H1 (cell line): ENCODE measurements around the gene PI4K2A. TPM values are rescaled to one million over a fixed set of nuclear protein-coding genes. Genes with fewer than 3 reads are reported as not detected.

Experiments used
- BRCA1 ChIP-seq: IDR thresholded peaks from 2 replicates; pipeline ENCODE4 v1.6.1; 2012; ENCODE audit warnings: low read depth, low read length, improper control_type of control experiment
- CBX5 ChIP-seq: fragments of 300-800, 300-1000 bp; sonication (generic); IDR thresholded peaks from 2 replicates; pipeline ENCODE4 v1.7.1; 2016; ENCODE audit warnings: antibody characterized with exemption, low read length, low read depth
- CEBPB ChIP-seq: IDR thresholded peaks from 2 replicates; pipeline ENCODE4 v1.6.1; 2012; ENCODE audit warnings: low read depth, low read length
- CHD1 ChIP-seq: IDR thresholded peaks from 2 replicates; pipeline ENCODE4 v1.6.1; 2012; ENCODE audit warnings: low read depth, low read length, improper control_type of control experiment
- CREB1 ChIP-seq: IDR thresholded peaks from 2 replicates; pipeline ENCODE4 v1.6.1; 2012; ENCODE audit warnings: inconsistent platforms
- JUN ChIP-seq: IDR thresholded peaks from 2 replicates; pipeline ENCODE4 v1.6.1; 2011; ENCODE audit warnings: low read depth, mild to moderate bottlenecking, improper control_type of control experiment, low read length
- KDM4A ChIP-seq: IDR thresholded peaks from one replicate; pipeline ENCODE4 v1.7.1; 2012; ENCODE audit warnings: low read depth, mild to moderate bottlenecking, moderate library complexity, low read length, inconsistent platforms; ENCODE audit not compliant: severe bottlenecking
- MAX ChIP-seq: IDR thresholded peaks from 2 replicates; pipeline ENCODE4 v1.6.1; 2012; ENCODE audit warnings: inconsistent platforms
- POLR2AphosphoS5 ChIP-seq: IDR thresholded peaks from 2 replicates; pipeline ENCODE4 v1.6.1; 2011; ENCODE audit warnings: low read depth, low read length
- POU5F1 ChIP-seq: IDR thresholded peaks from 2 replicates; pipeline ENCODE4 v1.6.1; 2011; ENCODE audit warnings: low read depth, mild to moderate bottlenecking, low read length, moderate library complexity
- RAD21 ChIP-seq, 2 experiments: IDR thresholded peaks in 1 of 2; conservative IDR thresholded peaks in 1 of 2; 2 replicates each; pipeline ENCODE4 v1.6.1; 2011; ENCODE audit warnings: low read depth in 2 of 2, low read length in 2 of 2, improper control_type of control experiment in 1 of 2, inconsistent platforms in 1 of 2, mild to moderate bottlenecking in 1 of 2, moderate library complexity in 1 of 2
- RXRA ChIP-seq: IDR thresholded peaks from 2 replicates; pipeline ENCODE4 v1.6.1; 2011; ENCODE audit warnings: low read depth, mild to moderate bottlenecking, low read length, moderate library complexity; ENCODE audit not compliant: insufficient read depth
- SIN3A ChIP-seq, 2 experiments: IDR thresholded peaks in 1 of 2; conservative IDR thresholded peaks in 1 of 2; 2 replicates each; pipeline ENCODE4 v1.6.1; 2011 to 2012; ENCODE audit warnings: low read length in 2 of 2, improper control_type of control experiment in 1 of 2, low read depth in 1 of 2, mild to moderate bottlenecking in 1 of 2
- SP4 ChIP-seq: IDR thresholded peaks from 2 replicates; pipeline ENCODE4 v1.6.1; 2012; ENCODE audit warnings: low read length, inconsistent platforms
- TAF1 ChIP-seq: IDR thresholded peaks from 2 replicates; pipeline ENCODE4 v1.6.1; 2011; ENCODE audit warnings: mild to moderate bottlenecking, low read depth, low read length
- TAF7 ChIP-seq: optimal IDR thresholded peaks from 2 replicates; pipeline ENCODE3; 2011; ENCODE audit warnings: low read depth, mild to moderate bottlenecking, inconsistent platforms, low read length, moderate library complexity, borderline replicate concordance
- TBP ChIP-seq: IDR thresholded peaks from 2 replicates; pipeline ENCODE4 v1.6.1; 2011; ENCODE audit warnings: low read depth, low read length, improper control_type of control experiment
- YY1 ChIP-seq: IDR thresholded peaks from 2 replicates; pipeline ENCODE4 v1.6.1; 2011; ENCODE audit warnings: low read depth, mild to moderate bottlenecking, low read length
- polyA plus RNA-seq, 7 experiments: library from polyadenylated mRNA; depleted of rRNA in 3 of 7; stranded (reverse) in 5 of 7; unstranded in 2 of 7; fragments of >200 nt in 5 of 7; fragments of 200-250 nt in 2 of 7; gene quantifications; 1 replicate in 5 of 7; 2 replicates in 1 of 7; 4 replicates in 1 of 7; pipeline versions ENCODE4 v1.2.1 to v1.2.3, GENCODE V29; 2011 to 2013; ENCODE audit warnings: missing spikeins in 2 of 7, mixed read lengths in 2 of 7
- total RNA-seq: library from RNA; stranded (reverse); fragmentation: NEBNext Ultra II Directional; extraction: Animal tissue kit (Norgen Biotek cat#: 25700); gene quantifications from 2 replicates; pipeline ENCODE4 v1.2.1, GENCODE V29; 2021
- TF ChIP-seq, protein P1 (sequence below): IDR thresholded peaks from 2 replicates; pipeline ENCODE4 v1.6.1; 2012; ENCODE audit warnings: low read length, inconsistent platforms

PI4K2A gene
- total and polyA plus RNA-seq, 2 of the 8 experiments (the other 6 are each of a cell fraction or from before 2014, with no cell fraction given) = 20.7 to 21.9 TPM

GRCh38 chr10:97632949-97633884 lies 7.3 kb upstream of the PI4K2A start, which contains the start of gene MORN4 (continued):
- TF ChIP-seq TAF7 (peak; percentile 18), RXRA (no peak), CBX5 (no peak), RAD21 (IDR thresholded peaks at IDR 0.05 in 1 of 2, conservative IDR thresholded peaks at IDR 0.05 in 1 of 2; ENCODE audit: low read depth in 2 of 2, low read length in 2 of 2) (no peak), CEBPB (peak; percentile 56; the same call in 1 of the 2 replicates), MAX (peak; percentile 57), POU5F1 (no peak), SP4 (peak; percentile 57; the same call in 1 of the 2 replicates), POLR2AphosphoS5 (peak; percentile 42; the same call in 1 of the 2 replicates), TBP (peak; percentile 60), TAF1 (peak; percentile 75; the same call in 1 of the 2 replicates), YY1 (peak; percentile 99), SIN3A (conservative IDR thresholded peaks at IDR 0.05 in 1 of 2, IDR thresholded peaks at IDR 0.05 in 1 of 2; ENCODE audit: low read depth in 1 of 2, low read length in 2 of 2) (peak; percentile 41 to 93; a peak in 2 of 4 replicates), CREB1 (peak; percentile 49), JUN (no peak), BRCA1 (no peak), KDM4A (peak; percentile 90), CHD1 (no peak)
- TF ChIP-seq, protein P1, sequence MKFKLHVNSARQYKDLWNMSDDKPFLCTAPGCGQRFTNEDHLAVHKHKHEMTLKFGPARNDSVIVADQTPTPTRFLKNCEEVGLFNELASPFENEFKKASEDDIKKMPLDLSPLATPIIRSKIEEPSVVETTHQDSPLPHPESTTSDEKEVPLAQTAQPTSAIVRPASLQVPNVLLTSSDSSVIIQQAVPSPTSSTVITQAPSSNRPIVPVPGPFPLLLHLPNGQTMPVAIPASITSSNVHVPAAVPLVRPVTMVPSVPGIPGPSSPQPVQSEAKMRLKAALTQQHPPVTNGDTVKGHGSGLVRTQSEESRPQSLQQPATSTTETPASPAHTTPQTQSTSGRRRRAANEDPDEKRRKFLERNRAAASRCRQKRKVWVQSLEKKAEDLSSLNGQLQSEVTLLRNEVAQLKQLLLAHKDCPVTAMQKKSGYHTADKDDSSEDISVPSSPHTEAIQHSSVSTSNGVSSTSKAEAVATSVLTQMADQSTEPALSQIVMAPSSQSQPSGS = no peak
